DND-41 (cell line): Measurements from ENCODE around the gene NOD2.

Experiments used
- ATAC-seq: fragments of 200-7000 bp; cut with Tn5 transposase; 3 replicates; pipeline ENCODE4 v1.9.1; 2021; ENCODE audit warnings: low read depth; ENCODE audit not compliant: insufficient read depth
- DNase-seq: peaks from one replicate; pipeline ENCODE4 v3.0.0-alpha.2; 2020
- H2AFZ ChIP-seq: 2 replicates; pipeline ENCODE4 v1.6.0; 2012; ENCODE audit warnings: low read depth, low read length
- H3K27ac ChIP-seq: 2 replicates; pipeline ENCODE4 v1.5.1; 2012; ENCODE audit warnings: low read length, inconsistent platforms
- H3K27me3 ChIP-seq: fragments of 200-600 bp; sonication (generic); 2 replicates; pipeline ENCODE4 v1.6.0; 2012; ENCODE audit warnings: low read length, mild to moderate bottlenecking, inconsistent platforms; ENCODE audit not compliant: insufficient read depth, poor library complexity
- H3K36me3 ChIP-seq: 2 replicates; pipeline ENCODE4 v1.5.1; 2012; ENCODE audit warnings: low read length, inconsistent platforms; ENCODE audit not compliant: insufficient read depth
- H3K4me1 ChIP-seq: 2 replicates; pipeline ENCODE4 v1.5.1; 2012; ENCODE audit warnings: mild to moderate bottlenecking, low read length; ENCODE audit not compliant: insufficient read depth
- H3K4me2 ChIP-seq: 2 replicates; pipeline ENCODE4 v1.6.0; 2012; ENCODE audit warnings: mild to moderate bottlenecking, moderate library complexity, low read length, inconsistent platforms; ENCODE audit not compliant: insufficient read depth
- H3K4me3 ChIP-seq, 2 experiments: fragments of 200-600 bp in 1 of 2; shearing (Covaris generic) in 1 of 2; 2 replicates each; pipeline ENCODE4 v1.5.1; 2012 to 2016; ENCODE audit warnings: inconsistent platforms in 2 of 2, low read length in 2 of 2, mild to moderate bottlenecking in 2 of 2, low read depth in 1 of 2, moderate library complexity in 1 of 2
- H3K79me2 ChIP-seq: 2 replicates; pipeline ENCODE4 v1.6.0; 2012; ENCODE audit warnings: low read length, inconsistent platforms; ENCODE audit not compliant: insufficient read depth
- H3K9ac ChIP-seq: 2 replicates; pipeline ENCODE4 v1.6.0; 2012; ENCODE audit warnings: low read depth, mild to moderate bottlenecking, inconsistent platforms, low read length, moderate library complexity
- H3K9me3 ChIP-seq: 2 replicates; pipeline ENCODE4 v1.5.1; 2012; ENCODE audit warnings: low read length, moderate library complexity, mild to moderate bottlenecking, inconsistent platforms; ENCODE audit not compliant: insufficient read depth, severe bottlenecking
- H4K20me1 ChIP-seq: 2 replicates; pipeline ENCODE4 v1.6.0; 2012; ENCODE audit warnings: low read length; ENCODE audit not compliant: insufficient read depth
- CTCF ChIP-seq: IDR thresholded peaks from 2 replicates; pipeline ENCODE4 v1.5.1; 2012; ENCODE audit warnings: borderline replicate concordance, low read length, moderate library complexity, mild to moderate bottlenecking; ENCODE audit not compliant: poor library complexity, severe bottlenecking; ENCODE audit errors: extremely low read depth
- EZH2 ChIP-seq: IDR thresholded peaks from 3 replicates; pipeline ENCODE4 v1.6.1; 2012; ENCODE audit warnings: borderline replicate concordance, low read depth, mild to moderate bottlenecking, moderate library complexity, low read length, inconsistent platforms; ENCODE audit not compliant: severe bottlenecking

The NOD2 gene

GRCh38 chr16:50733468-50733867 lies 40.1 kb downstream of the NOD2 start:
- H3K27me3 ChIP-seq: peaks cover 8% of the 10 kb centered on the region
- no peaks in the 10 kb centered on the region for H4K20me1 ChIP-seq
- no peak overlapping the region for H3K4me3 ChIP-seq
- H3K27ac ChIP-seq: no peak overlapping the region
- H3K9ac ChIP-seq: no peak overlapping the region
- H2AFZ ChIP-seq: no peak overlapping the region
- no peaks in the 10 kb centered on the region for H3K36me3 ChIP-seq
- H3K79me2 ChIP-seq: no peaks in the 10 kb centered on the region
- DNase-seq (no peak), ATAC-seq (no peak)
- TF ChIP-seq EZH2 (no peak), CTCF (no peak)
- no peaks in the 10 kb centered on the region for H3K9me3 ChIP-seq
- no peak overlapping the region for H3K4me2 ChIP-seq
- H3K4me1 ChIP-seq: no peaks in the 10 kb centered on the region

- Histone ChIP-seq H3K9me3 (no peaks in the 10 kb centered on the region), H3K36me3 (no peaks in the 10 kb centered on the region), H3K27me3 (peaks cover 8% of the 10 kb centered on the region), H3K27ac (no peak overlapping the region), H3K4me1 (peaks cover under 1% of the 10 kb centered on the region; the same call in 1 of the 2 replicates), H3K4me2 (no peak overlapping the region), H2AFZ (no peak overlapping the region), H3K9ac (no peak overlapping the region), H4K20me1 (no peaks in the 10 kb centered on the region), H3K79me2 (no peaks in the 10 kb centered on the region), H3K4me3 (no peak overlapping the region)
- no peak for ATAC-seq
- no peak for TF ChIP-seq CTCF
- TF ChIP-seq EZH2: no peak
- no peak for DNase-seq
Measured at GRCh38 chr16:50735629-50736122, 42.3 kb downstream of the NOD2 start.

- H3K9me3 ChIP-seq: no peaks in the 10 kb centered on the region
- H3K79me2 ChIP-seq: no peaks in the 10 kb centered on the region
- H4K20me1 ChIP-seq: no peaks in the 10 kb centered on the region
- H2AFZ ChIP-seq: no peak overlapping the region
- H3K27ac ChIP-seq: no peak overlapping the region
- no peak for TF ChIP-seq EZH2
- TF ChIP-seq CTCF: no peak
- H3K4me1 ChIP-seq: peaks cover 8% of the 10 kb centered on the region
- no peak overlapping the region for H3K4me3 ChIP-seq
- no peaks in the 10 kb centered on the region for H3K36me3 ChIP-seq
- DNase-seq (no peak), ATAC-seq (no peak)
- H3K4me2 ChIP-seq: no peak overlapping the region
- no peak overlapping the region for H3K9ac ChIP-seq
- peaks cover 8% of the 10 kb centered on the region for H3K27me3 ChIP-seq
Measured at GRCh38 chr16:50736448-50736847, 43.0 kb downstream of the NOD2 start.
